GM12864 (cell line): ENCODE results near the gene ATRN.

Experiments
- DNase-seq: peaks from one replicate; pipeline ENCODE4 v3.0.0-alpha.2; 2011; ENCODE audit warnings: low read depth
- H3K4me3 ChIP-seq: 2 replicates; pipeline ENCODE4 v1.5.1; 2011; ENCODE audit warnings: mild to moderate bottlenecking, low read depth, low read length, control low read depth
- TF ChIP-seq, protein P1 (sequence below): IDR thresholded peaks from 2 replicates; pipeline ENCODE4 v1.5.1; 2011; ENCODE audit warnings: low read depth, mild to moderate bottlenecking, moderate library complexity, low read length, control low read depth, inconsistent platforms; ENCODE audit errors: missing control alignments

Gene ATRN

DNA sequence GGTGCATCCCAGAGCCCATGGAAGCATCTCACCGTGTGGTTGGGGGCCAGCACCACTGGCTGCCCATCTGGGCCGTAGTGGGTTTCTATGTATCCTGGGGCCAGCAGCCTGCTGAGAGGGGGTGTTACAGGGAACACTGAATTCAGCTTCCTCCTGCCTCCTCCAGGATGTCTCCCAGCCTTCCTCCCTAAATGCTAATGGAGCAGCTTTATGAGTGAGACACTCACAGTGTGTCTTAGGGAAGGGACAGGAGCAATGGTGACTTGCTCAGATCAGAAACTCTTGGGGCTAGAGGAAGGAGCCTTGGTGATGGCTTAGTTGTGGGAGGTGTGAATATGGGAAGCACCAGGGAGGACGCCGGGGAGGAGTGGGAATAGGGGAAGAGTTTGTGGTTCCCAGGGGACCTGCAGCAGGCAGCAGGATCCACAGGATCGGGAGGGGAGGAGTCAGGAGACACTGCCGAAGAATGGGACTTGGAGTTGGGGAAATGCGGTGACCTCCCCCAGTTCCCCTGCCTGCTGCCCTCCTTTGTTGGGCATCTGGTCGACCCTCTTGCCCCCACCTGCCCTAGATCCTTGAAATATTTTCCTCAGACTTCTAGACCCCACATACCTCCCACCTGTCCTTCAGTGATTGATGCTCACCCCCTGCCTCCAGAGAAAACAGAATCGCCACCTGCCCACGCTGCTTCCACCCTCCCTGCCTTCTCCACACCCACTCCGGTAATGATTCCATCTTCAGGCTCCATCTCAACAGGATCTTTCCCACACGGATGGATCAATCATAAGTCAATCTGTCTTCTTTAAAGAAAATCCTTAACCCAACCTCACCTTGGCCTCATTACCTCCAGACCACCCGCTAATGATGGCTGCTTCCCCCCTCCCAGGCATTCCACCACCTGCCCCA lies 204.4 kb downstream of the ATRN start:
- DNase-seq: no peak
- TF ChIP-seq, protein P1, sequence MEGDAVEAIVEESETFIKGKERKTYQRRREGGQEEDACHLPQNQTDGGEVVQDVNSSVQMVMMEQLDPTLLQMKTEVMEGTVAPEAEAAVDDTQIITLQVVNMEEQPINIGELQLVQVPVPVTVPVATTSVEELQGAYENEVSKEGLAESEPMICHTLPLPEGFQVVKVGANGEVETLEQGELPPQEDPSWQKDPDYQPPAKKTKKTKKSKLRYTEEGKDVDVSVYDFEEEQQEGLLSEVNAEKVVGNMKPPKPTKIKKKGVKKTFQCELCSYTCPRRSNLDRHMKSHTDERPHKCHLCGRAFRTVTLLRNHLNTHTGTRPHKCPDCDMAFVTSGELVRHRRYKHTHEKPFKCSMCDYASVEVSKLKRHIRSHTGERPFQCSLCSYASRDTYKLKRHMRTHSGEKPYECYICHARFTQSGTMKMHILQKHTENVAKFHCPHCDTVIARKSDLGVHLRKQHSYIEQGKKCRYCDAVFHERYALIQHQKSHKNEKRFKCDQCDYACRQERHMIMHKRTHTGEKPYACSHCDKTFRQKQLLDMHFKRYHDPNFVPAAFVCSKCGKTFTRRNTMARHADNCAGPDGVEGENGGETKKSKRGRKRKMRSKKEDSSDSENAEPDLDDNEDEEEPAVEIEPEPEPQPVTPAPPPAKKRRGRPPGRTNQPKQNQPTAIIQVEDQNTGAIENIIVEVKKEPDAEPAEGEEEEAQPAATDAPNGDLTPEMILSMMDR: no peak
- no peak overlapping the region for H3K4me3 ChIP-seq

DNA sequence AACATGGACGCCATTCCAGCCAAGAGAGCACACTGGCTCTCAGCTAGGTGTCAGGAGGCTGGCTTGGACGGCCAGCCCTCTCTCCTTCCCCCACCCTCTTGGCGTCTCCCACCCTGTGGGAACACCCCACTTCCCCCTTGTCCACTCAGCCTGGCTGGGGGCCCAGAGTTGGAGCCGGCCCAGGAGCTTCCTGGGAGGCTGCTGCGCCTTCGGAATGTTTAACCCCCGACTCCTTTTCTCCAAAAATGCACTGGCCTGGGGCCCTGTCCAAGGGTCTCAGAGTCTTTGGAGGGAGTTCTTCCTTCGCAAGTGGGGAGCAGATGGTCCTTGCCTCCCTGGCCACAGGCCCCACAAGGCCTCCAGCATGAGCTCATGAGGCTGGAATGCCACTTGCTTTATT lies 206.9 kb downstream of the ATRN start:
- H3K4me3 ChIP-seq: no peak overlapping the region
- TF ChIP-seq, protein P1: no peak

DNA sequence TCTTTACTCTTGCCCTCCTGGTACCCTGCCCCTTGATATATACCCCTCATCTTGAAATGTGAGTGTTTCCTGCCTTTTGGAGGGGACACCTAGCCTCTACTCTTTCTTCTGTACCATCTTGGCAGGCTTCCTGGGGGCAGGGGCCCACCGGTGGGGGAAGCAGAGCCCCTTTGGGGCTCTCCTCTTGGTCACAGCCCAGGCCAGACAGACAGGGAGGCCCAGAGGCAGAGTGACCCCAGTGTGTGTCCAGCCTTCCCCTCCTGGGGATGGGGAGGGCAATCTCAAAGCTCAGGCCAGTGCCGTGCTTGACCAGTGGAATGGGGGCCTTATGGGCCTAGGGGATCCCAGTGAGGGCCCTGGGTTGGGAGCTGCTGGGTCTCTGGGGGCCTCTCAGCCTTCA lies 207.4 kb downstream of the ATRN start:
- TF ChIP-seq, protein P1: no peak
- DNase-seq: no peak
- H3K4me3 ChIP-seq: no peak overlapping the region

More for the DNA sequence above, 206.9 kb downstream of the ATRN start:
- no peak for DNase-seq

DNA sequence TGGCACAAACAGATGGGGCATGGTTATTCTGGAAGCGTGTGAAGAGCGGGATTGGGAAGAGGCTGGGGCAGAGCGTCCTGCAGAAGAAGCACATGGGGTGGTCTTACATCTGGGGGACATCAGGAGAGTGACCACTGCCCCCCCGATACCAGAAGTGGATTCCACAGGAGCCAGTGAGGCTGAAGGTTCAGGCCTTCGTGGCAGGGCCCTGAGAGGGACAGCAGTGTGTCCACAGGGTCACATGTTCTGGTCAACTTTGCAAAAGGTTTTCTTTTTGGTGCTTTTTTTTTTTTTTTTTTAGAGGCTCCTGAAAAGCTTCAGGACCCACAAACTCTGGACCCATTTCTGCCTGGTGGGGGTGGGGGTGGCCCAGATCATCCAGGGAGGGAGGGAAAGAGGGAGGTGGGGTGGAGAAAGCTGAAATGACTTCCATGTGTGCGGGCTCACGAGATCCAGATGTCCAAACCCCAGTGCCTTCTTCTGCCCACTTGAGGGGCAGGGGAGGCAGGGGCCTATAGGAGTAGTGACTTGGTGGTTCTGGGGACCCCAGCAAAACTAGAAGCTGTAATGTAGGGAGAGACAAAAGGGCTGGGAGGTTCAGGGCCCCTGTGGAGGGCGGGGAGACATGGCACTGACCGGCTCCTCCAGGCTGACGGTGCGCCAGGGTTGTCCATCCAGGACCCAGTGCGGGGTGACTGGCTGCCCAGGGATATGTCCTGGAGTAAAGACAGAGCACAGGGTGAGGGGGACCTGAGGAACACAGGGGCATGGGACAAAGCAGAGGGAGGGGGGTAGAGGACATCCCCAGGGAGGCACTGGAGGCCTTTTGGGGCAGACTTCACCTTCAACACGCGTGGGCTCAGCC lies 208.3 kb downstream of the ATRN start:
- no peak for DNase-seq
- TF ChIP-seq, protein P1: no peak
- no peak overlapping the region for H3K4me3 ChIP-seq

DNA sequence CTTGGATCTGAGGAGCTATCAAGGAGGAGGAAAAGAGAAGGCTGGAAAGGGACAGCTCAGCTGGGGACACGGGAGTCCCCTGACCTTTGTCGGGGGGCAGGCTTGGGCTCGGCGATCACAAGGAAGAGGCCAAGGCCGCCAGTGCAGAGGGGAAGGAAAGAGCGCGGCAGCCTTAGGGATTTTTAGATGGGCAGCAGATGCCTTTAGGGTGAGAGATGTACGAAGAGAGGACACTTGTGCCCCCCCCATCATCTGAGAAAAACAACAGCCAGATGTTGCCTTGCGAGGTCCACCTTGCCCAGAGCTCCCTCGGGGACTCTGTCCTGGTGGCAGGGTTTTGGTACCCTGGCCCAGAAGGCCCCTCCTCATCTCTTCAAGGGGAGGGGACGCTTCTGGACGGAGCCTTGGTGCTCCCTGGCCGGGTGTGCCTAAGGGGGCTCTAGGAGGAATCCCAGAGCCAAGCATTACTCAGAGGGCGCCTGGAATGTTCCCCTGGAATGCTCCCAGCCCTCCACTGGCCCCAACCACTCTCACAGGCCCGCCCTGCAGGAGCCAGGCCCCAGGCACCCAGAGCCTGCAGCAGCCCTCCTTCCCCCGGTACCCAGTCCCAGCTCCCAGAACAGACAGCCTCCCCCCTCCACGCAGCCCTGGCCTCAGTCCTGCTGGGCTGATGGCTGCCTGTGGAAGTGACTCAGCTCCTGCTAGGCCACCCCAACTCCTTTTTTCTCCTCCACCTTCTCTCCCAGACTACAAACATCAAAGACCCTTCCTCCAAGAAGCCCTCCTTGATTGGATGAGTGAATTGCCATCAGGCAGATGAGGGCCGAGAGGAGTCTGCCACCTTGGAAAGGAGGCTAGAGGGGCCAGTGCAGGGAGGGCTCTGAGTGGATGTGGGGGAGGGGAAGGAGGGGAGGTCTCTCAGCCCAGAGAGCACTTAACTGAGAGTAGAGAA lies 209.2 kb downstream of the ATRN start:
- no peak overlapping the region for H3K4me3 ChIP-seq
- DNase-seq: no peak
- TF ChIP-seq, protein P1: no peak

DNA sequence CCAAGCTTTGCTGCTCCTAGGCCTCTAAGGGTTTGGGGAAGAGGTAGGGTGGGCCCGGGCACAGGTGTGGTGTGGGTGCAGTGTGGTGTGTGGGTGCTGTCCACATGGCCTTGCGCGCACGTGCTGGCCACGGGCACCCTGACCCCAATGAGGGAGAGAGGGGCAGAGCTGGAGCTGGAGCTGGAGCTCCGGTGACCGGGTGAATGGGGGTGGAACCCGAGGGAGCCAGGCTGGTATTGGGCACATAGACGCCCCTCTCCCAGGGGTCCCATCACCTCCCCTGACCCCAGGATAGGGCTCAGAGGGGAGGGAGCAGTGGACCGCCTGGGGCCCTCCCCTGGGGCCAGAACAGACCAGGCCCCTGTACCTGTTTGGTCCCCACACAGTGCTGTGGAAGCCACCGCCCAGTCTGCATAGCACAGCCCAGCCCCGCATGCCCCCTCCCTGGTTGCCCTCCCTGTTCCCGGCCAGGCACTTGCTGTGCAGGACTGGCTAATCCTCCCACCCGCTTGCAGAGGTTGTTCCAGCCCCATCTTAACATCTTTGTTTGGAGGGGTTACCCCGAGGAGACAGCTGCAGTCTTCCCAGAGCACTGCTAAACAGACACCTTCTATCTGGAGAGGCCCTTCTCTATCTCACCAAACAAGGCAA lies 210.0 kb downstream of the ATRN start:
- H3K4me3 ChIP-seq: no peak overlapping the region
- DNase-seq: no peak
- TF ChIP-seq, protein P1: no peak
